A549 (cell line): ENCODE measurements around the gene SDHAF4. TPM values are rescaled to one million over a fixed set of nuclear protein-coding genes. Genes with fewer than 3 reads are reported as not detected.

Experiments used
- ATAC-seq, 2 experiments: fragments of 200-7000 bp in 1 of 2; fragments of >200 bp in 1 of 2; cut with Nextera tagmentation in 1 of 2; cut with Tn5 transposase in 1 of 2; 3 replicates each; pipeline versions ENCODE4 v1.8.0 to v1.9.1; 2018 to 2020; ENCODE audit warnings: mild to moderate bottlenecking in 1 of 2, moderate library complexity in 1 of 2
- CTCF ChIA-PET: fragments of 300-600 bp; sonication (Branson Sonifier 250); formaldehyde crosslinking; extraction: SDS; loops from one replicate; lab custom pipeline; 2021; ENCODE audit warnings: antibody characterized with exemption, inconsistent platforms; lab: Yijun Ruan, JAX
- POLR2A ChIA-PET: fragments of 350-600 bp; formaldehyde crosslinking; extraction: SDS; loops from one replicate; lab custom pipeline; 2021; ENCODE audit warnings: antibody characterized with exemption, inconsistent platforms; lab: Yijun Ruan, JAX
- DNase-seq, 2 experiments: peaks; one replicate each; pipeline versions ENCODE4 v3.0.0 to v3.0.0-alpha.2; 2011 to 2016; ENCODE audit warnings: low read depth in 1 of 2, low spot score in 1 of 2
- FAIRE-seq: peaks from 2 replicates; lab custom pipeline; 2011; peaks lifted over from hg19 to GRCh38; lab: Jason Lieb, UNC
- H3K27ac ChIP-seq, 2 experiments: fragments of >200 bp; sonication (Bioruptor Twin); formaldehyde crosslinking; 3 replicates each; pipeline ENCODE4 v1.5.1; 2016 to 2017
- H3K4me1 ChIP-seq: fragments of >200 bp; sonication (Bioruptor Twin); formaldehyde crosslinking; 3 replicates; pipeline ENCODE4 v1.6.1; 2016
- H3K4me2 ChIP-seq: fragments of >200 bp; sonication (Bioruptor Twin); formaldehyde crosslinking; 3 replicates; pipeline ENCODE4 v1.6.1; 2016
- H3K4me3 ChIP-seq: fragments of >200 bp; sonication (Bioruptor Twin); formaldehyde crosslinking; 3 replicates; pipeline ENCODE4 v1.5.1; 2016
- H3K9me3 ChIP-seq: fragments of >200 bp; sonication (Bioruptor Twin); formaldehyde crosslinking; 3 replicates; pipeline ENCODE4 v1.6.1; 2016
- CBX2 ChIP-seq: fragments of 200-600 bp; sonication (generic); IDR thresholded peaks from 2 replicates; pipeline ENCODE4 v1.6.1; 2016; ENCODE audit warnings: low read depth, mild to moderate bottlenecking, borderline replicate concordance
- FOSL2 ChIP-seq, 2 experiments: fragments of 450-650 bp in 1 of 2; fragments of >200 bp in 1 of 2; sonication (Bioruptor Twin) in 1 of 2; formaldehyde crosslinking; IDR thresholded peaks; 2 replicates each; pipeline versions ENCODE4 v1.5.0 to v1.6.1; 2016 to 2020; ENCODE audit warnings: mild to moderate bottlenecking in 1 of 2, moderate library complexity in 1 of 2
- GATA3 ChIP-seq: IDR thresholded peaks from 2 replicates; pipeline ENCODE4 v1.6.1; 2012; ENCODE audit warnings: borderline replicate concordance
- HEYL ChIP-seq: fragments of 250-450 bp; sonication (Bioruptor Pico); IDR thresholded peaks from 2 replicates; pipeline ENCODE4 v1.8.0; 2021; ENCODE audit warnings: mild to moderate bottlenecking, moderate library complexity
- HOXB13 ChIP-seq: fragments of 250-450 bp; sonication (Bioruptor Pico); IDR thresholded peaks from 2 replicates; pipeline ENCODE4 v1.5.0; 2020; ENCODE audit warnings: low read depth, mild to moderate bottlenecking, moderate library complexity
- MAZ ChIP-seq: fragments of 150-350 bp; IDR thresholded peaks from 2 replicates; pipeline ENCODE4 v1.6.1; 2014; ENCODE audit warnings: antibody characterized with exemption, low read depth, low read length, borderline replicate concordance
- POLR2AphosphoS2 ChIP-seq: conservative IDR thresholded peaks from 2 replicates; pipeline ENCODE4 v1.6.1; 2012; ENCODE audit warnings: low read length, improper control_type of control experiment, inconsistent platforms
- RNF2 ChIP-seq: fragments of 200-600 bp; sonication (generic); IDR thresholded peaks from 2 replicates; pipeline ENCODE4 v1.6.1; 2016; ENCODE audit warnings: low read depth, mild to moderate bottlenecking, antibody characterized with exemption, moderate library complexity, borderline replicate concordance
- SMC3 ChIP-seq: fragments of >200 bp; sonication (Bioruptor Twin); formaldehyde crosslinking; IDR thresholded peaks from 3 replicates; pipeline ENCODE4 v1.6.1; 2018; ENCODE audit warnings: inconsistent platforms
- ZSCAN20 ChIP-seq: fragments of 250-450 bp; sonication (Bioruptor Pico); IDR thresholded peaks from 2 replicates; pipeline ENCODE4 v1.8.0; 2022; ENCODE audit warnings: mild to moderate bottlenecking, moderate library complexity
- WGBS: methylation state at CpG from one replicate; pipeline ENCODE4 v1.1.6; 2017; ENCODE audit errors: missing lambda C conversion rate; 5-methylcytosine and 5-hydroxymethylcytosine counted together
- polyA plus RNA-seq, 4 experiments: library from polyadenylated mRNA; depleted of rRNA in 3 of 4; stranded (reverse); fragments of >200 nt; fragmentation: RNase III in 1 of 4; extraction: RNeasy Plus Mini Kit Qiagen cat#74134 plus additional on column Dnase treatment in 1 of 4; gene quantifications; 2 replicates in 3 of 4; 3 replicates in 1 of 4; pipeline ENCODE4 v1.2.3, GENCODE V29; 2011 to 2017

Gene SDHAF4
- polyA plus RNA-seq, 2 of the 4 experiments (the other 2 are of a cell fraction): 9.6 to 14.1 TPM

- ATAC-seq (no peak), DNase-seq (no peak), FAIRE-seq (no peak)
- no peak overlapping the region for H3K4me3 ChIP-seq
- 95% methylated on average over 1 of the region's 1 CpG for WGBS
- ChIA-PET POLR2A (no interaction called here), CTCF (no interaction called here)
- H3K4me2 ChIP-seq: no peak overlapping the region
- no peak overlapping the region for H3K27ac ChIP-seq
- TF ChIP-seq RNF2 (no peak), HOXB13 (CRISPR knock-in tag) (no peak), GATA3 (no peak), HEYL (CRISPR knock-in tag) (no peak), FOSL2 (IDR thresholded peaks at IDR 0.05) (no peak), FOSL2 (CRISPR knock-in tag; IDR thresholded peaks at IDR 0.05) (no peak), SMC3 (no peak), POLR2AphosphoS2 (no peak), ZSCAN20 (CRISPR knock-in tag) (no peak), CBX2 (no peak), MAZ (no peak)
- H3K9me3 ChIP-seq: no peaks in the 10 kb centered on the region
- no peaks in the 10 kb centered on the region for H3K4me1 ChIP-seq
Observed at GRCh38 chr6:70638468-70638867, 71.7 kb downstream of the SDHAF4 start.

Other genes starting within 250 kb of the SDHAF4 start
- 24.6 and 33.6 TPM in 2 replicates for gene FAM135A, start 153.4 kb upstream of the SDHAF4 start, polyA plus RNA-seq (2011; rRNA removed)
- 10.0 to 11.3 TPM (median 10.8 TPM) in 3 replicates for gene FAM135A, start 153.4 kb upstream of the SDHAF4 start, polyA plus RNA-seq (2017; fragmentation: RNase III; extraction: RNeasy Plus Mini Kit Qiagen cat#74134 plus additional on column Dnase treatment)
- 27.4 and 27.8 TPM in 2 replicates for gene SMAP1, start 101.0 kb downstream of the SDHAF4 start, polyA plus RNA-seq (2011; rRNA removed)
- gene SMAP1, start 101.0 kb downstream of the SDHAF4 start, polyA plus RNA-seq (2017; fragmentation: RNase III; extraction: RNeasy Plus Mini Kit Qiagen cat#74134 plus additional on column Dnase treatment): 14.5 to 15.9 TPM (median 15.6 TPM) in 3 replicates